Ureter (tissue), 1 donor: ENCODE data around the gene SZRD1. TPM values are rescaled to one million over a fixed set of nuclear protein-coding genes. Genes with fewer than 3 reads are reported as not detected.

Experiments
- DNase-seq: peaks from one replicate; pipeline ENCODE4 v3.0.0-alpha.2; 2020; ENCODE audit warnings: low spot score
- total RNA-seq: library from RNA; stranded (reverse); gene quantifications from one replicate; pipeline ENCODE4 v1.2.4, GENCODE V29; 2023
- donor health status: DM: yes; HTN: yes; CAD: no.

SZRD1 gene
- total RNA-seq, 1 donor from 2014 or later, result 131 TPM

- peak; percentile 86 for DNase-seq
These were observed 371 bp downstream of the SZRD1 start for GRCh38 chr1:16367258-16367967.

GRCh38 chr1:16367968-16368890 lies 1.2 kb downstream of the SZRD1 start:
- DNase-seq, result no peak

GRCh38 chr1:16369821-16370220 lies 2.8 kb downstream of the SZRD1 start:
- DNase-seq, result no peak

- no peak for DNase-seq
These were observed 4.7 kb downstream of the SZRD1 start for GRCh38 chr1:16371725-16372124.

GRCh38 chr1:16372535-16373285 lies 5.7 kb downstream of the SZRD1 start:
- no peak for DNase-seq

- DNase-seq, result no peak
These were observed 7.2 kb downstream of the SZRD1 start for GRCh38 chr1:16374266-16374665.

- no peak for DNase-seq
These were observed 8.7 kb downstream of the SZRD1 start for GRCh38 chr1:16375521-16376340.

- DNase-seq, result no peak
These were observed 9.9 kb downstream of the SZRD1 start for GRCh38 chr1:16376971-16377370.

GRCh38 chr1:16378443-16378842 lies 11.4 kb downstream of the SZRD1 start:
- DNase-seq, result no peak

GRCh38 chr1:16380868-16381267 lies 13.8 kb downstream of the SZRD1 start:
- no peak for DNase-seq

- DNase-seq, result no peak
These were observed 16.8 kb downstream of the SZRD1 start for GRCh38 chr1:16383888-16384287.

- no peak for DNase-seq
These were observed 18.8 kb downstream of the SZRD1 start for GRCh38 chr1:16385659-16386453.

- no peak for DNase-seq
These were observed 19.5 kb downstream of the SZRD1 start for GRCh38 chr1:16386454-16387113.

- no peak for DNase-seq
These were observed 20.5 kb downstream of the SZRD1 start for GRCh38 chr1:16387201-16388188.

GRCh38 chr1:16391411-16391810 lies 24.4 kb downstream of the SZRD1 start:
- DNase-seq, result no peak

GRCh38 chr1:16392740-16393569 lies 25.9 kb downstream of the SZRD1 start:
- DNase-seq, result no peak

GRCh38 chr1:16393570-16394521 lies 26.8 kb downstream of the SZRD1 start:
- DNase-seq, result no peak
